Endothelial cell of umbilical vein (primary cell): ENCODE data around the gene TTC27. TPM values are rescaled to one million over a fixed set of nuclear protein-coding genes. Genes with fewer than 3 reads are reported as not detected.

Experiments used
- BruUV-seq: library from RNA; stranded (reverse); fragments of 400-500 nt; replicated peaks from 2 replicates; lab custom pipeline; 2021; lab: Mats Ljungman, UMichigan
- CTCF ChIA-PET: fragments of 300-600, 350-600 bp; sonication (Branson Sonifier 250); formaldehyde crosslinking; loops from one replicate; lab custom pipeline; 2021; ENCODE audit warnings: antibody characterized with exemption, inconsistent platforms; lab: Charles Lee
- POLR2A ChIA-PET: fragments of 300-600, 350-600 bp; sonication (Branson Sonifier 250); formaldehyde crosslinking; loops from one replicate; lab custom pipeline; 2021; ENCODE audit warnings: antibody characterized with exemption, inconsistent platforms; lab: Charles Lee
- DNase-seq: peaks from one replicate; pipeline ENCODE4 v3.0.0-alpha.2; 2011; ENCODE audit warnings: low read depth, low spot score
- FAIRE-seq: peaks from 2 replicates; lab custom pipeline; 2011; peaks lifted over from hg19 to GRCh38; lab: Jason Lieb, UNC
- H2AFZ ChIP-seq: 2 replicates; pipeline ENCODE4 v1.6.0; 2012; ENCODE audit warnings: low read depth, low read length, control low read depth, inconsistent platforms
- H3K27ac ChIP-seq: 2 replicates; pipeline ENCODE4 v1.5.1; 2011; ENCODE audit warnings: low read depth, mild to moderate bottlenecking, control low read depth, low read length, moderate library complexity; ENCODE audit not compliant: insufficient read depth
- H3K27me3 ChIP-seq, 2 experiments: 2 replicates each; pipeline versions ENCODE4 v1.6.0 to v1.6.1; 2011; ENCODE audit warnings: low read length in 2 of 2, mixed read lengths in 1 of 2; ENCODE audit not compliant: control insufficient read depth in 2 of 2, insufficient read depth in 2 of 2
- H3K36me3 ChIP-seq, 2 experiments: 2 replicates in 1 of 2; 3 replicates in 1 of 2; pipeline ENCODE4 v1.5.1; 2011; ENCODE audit warnings: low read length in 2 of 2, mild to moderate bottlenecking in 1 of 2, moderate library complexity in 1 of 2; ENCODE audit not compliant: control insufficient read depth in 2 of 2, insufficient read depth in 2 of 2; ENCODE audit errors: extremely low read depth in 1 of 2
- H3K4me1 ChIP-seq: 3 replicates; pipeline ENCODE4 v1.5.1; 2011; ENCODE audit warnings: mild to moderate bottlenecking, low read length; ENCODE audit not compliant: control insufficient read depth, insufficient read depth; ENCODE audit errors: extremely low read depth
- H3K4me2 ChIP-seq: 2 replicates; pipeline ENCODE4 v1.6.1; 2011; ENCODE audit warnings: low read length, control low read depth, mixed read lengths; ENCODE audit not compliant: insufficient read depth
- H3K4me3 ChIP-seq, 3 experiments: fragments of 200-600 bp in 1 of 3; sonication (generic), shearing (Covaris generic) in 1 of 3; replicated peaks in 1 of 3; 2 replicates each; pipeline ENCODE4 v1.5.1; 2011 to 2016; ENCODE audit warnings: control low read depth in 3 of 3, low read length in 3 of 3, mild to moderate bottlenecking in 2 of 3, inconsistent platforms in 1 of 3, low read depth in 1 of 3, moderate library complexity in 1 of 3; ENCODE audit not compliant: insufficient read depth in 1 of 3
- H3K79me2 ChIP-seq: 2 replicates; pipeline ENCODE4 v1.6.0; 2012; ENCODE audit warnings: low read length, inconsistent platforms; ENCODE audit not compliant: control insufficient read depth, insufficient read depth
- H3K9ac ChIP-seq: replicated peaks from 2 replicates; pipeline ENCODE3; 2011; ENCODE audit warnings: low read length, control low read depth; ENCODE audit not compliant: insufficient read depth; ENCODE audit errors: extremely low read depth
- H3K9me1 ChIP-seq: replicated peaks from 3 replicates; pipeline ENCODE4 v1.6.0; 2011; ENCODE audit warnings: mild to moderate bottlenecking, low read length; ENCODE audit not compliant: control insufficient read depth, insufficient read depth; ENCODE audit errors: extremely low read depth
- H3K9me3 ChIP-seq: replicated peaks from 2 replicates; pipeline ENCODE4 v1.5.1; 2012; ENCODE audit warnings: low read length, inconsistent platforms; ENCODE audit not compliant: control insufficient read depth, insufficient read depth
- H4K20me1 ChIP-seq: replicated peaks from 2 replicates; pipeline ENCODE3; 2011; ENCODE audit warnings: mild to moderate bottlenecking, low read length; ENCODE audit not compliant: control insufficient read depth, insufficient read depth; ENCODE audit errors: extremely low read depth
- GATA2 ChIP-seq: IDR thresholded peaks from 2 replicates; pipeline ENCODE4 v1.7.0; 2011; ENCODE audit warnings: low read depth, mild to moderate bottlenecking, moderate library complexity, mixed read lengths, low read length; ENCODE audit not compliant: insufficient read length, insufficient read depth
- JUN ChIP-seq: IDR thresholded peaks from 2 replicates; pipeline ENCODE4 v1.6.1; 2011; ENCODE audit warnings: borderline replicate concordance, low read depth; ENCODE audit not compliant: insufficient read length, insufficient read depth
- MYC ChIP-seq: IDR thresholded peaks from one replicate; pipeline ENCODE4 v1.6.1; 2011; ENCODE audit warnings: mild to moderate bottlenecking, low read depth, low read length
- POLR2A ChIP-seq: IDR thresholded peaks from 2 replicates; pipeline ENCODE4 v1.6.1; 2012; ENCODE audit warnings: low read depth, mild to moderate bottlenecking, control low read depth, low read length
- dilution Hi-C: fragments of 300-500 bp; cut with MboI; formaldehyde crosslinking; loops from one replicate; pipeline ENCODE4 v1.15.0; 2019; ENCODE audit warnings: low sequenced_read_pairs; ENCODE audit not compliant: extremely low pct_ligation_motif_present
- intact Hi-C: fragments of 100-400 bp; cut with micrococcal nuclease; formaldehyde crosslinking; loops from one replicate; pipeline ENCODE4 v1.10.0; 2022
- polyA plus RNA-seq, 4 experiments: library from polyadenylated mRNA; depleted of rRNA in 3 of 4; stranded (reverse) in 3 of 4; unstranded in 1 of 4; fragments of >200 nt; gene quantifications; 2 replicates each; pipeline versions ENCODE4 v1.2.1 to v1.2.3, GENCODE V29; 2011 to 2012; ENCODE audit warnings: missing spikeins in 1 of 4
- total RNA-seq: library from RNA; stranded (reverse); gene quantifications from 2 replicates; pipeline ENCODE4 v1.2.3, GENCODE V29; 2021
- TF ChIP-seq, protein P1 (sequence below), 2 donors: IDR thresholded peaks; 1 replicate in 1 of 2; 2 replicates in 1 of 2; pipeline ENCODE4 v1.5.1; 2011; ENCODE audit warnings: low read length in 2 of 2, mild to moderate bottlenecking in 2 of 2, moderate library complexity in 2 of 2, control low read depth in 1 of 2, inconsistent platforms in 1 of 2, low read depth in 1 of 2; ENCODE audit not compliant: insufficient read depth in 1 of 2; ENCODE audit errors: extremely low read depth in 1 of 2

TTC27 gene
- total and polyA plus RNA-seq, 2 donors (not counting 3 experiments of a cell fraction or from before 2014, with no cell fraction given): 16.3 to 20.1 TPM

DNA sequence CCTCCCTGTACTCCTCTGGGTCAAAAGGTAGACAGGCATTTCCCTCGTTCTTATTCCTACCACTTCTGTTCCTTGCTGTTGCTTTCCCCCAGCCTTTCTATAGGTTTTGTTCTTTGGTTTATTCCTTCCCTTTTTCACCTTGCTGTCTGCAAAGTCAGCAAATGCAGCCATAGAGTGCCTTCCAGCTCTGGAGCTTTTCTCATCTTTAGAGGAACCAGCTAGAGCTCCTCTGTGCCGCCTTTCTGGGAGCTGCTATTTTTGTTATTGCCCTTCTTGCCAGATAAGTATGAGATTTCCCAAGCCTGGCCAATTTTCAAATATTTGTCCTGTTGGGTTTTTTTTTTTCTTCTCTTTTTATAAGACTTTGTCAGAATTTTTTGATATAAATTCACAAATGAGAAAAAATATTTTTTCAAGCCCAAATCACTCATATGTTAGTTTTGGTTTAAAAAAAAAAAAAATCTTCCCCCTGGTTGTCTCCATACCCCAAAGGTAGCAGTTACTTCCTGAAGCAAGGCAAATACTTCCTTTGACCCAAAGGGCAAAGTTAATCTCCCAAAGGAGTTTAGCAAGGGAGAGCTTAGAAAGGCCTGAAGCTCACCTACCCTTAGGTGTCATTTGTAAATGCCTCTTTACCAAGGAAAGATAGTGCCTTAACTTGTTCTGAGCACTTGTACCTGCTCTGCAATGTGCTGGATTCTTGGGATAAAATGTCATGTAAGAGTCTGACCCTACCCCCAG is 5.1 kb upstream of the TTC27 start:
- Histone ChIP-seq H3K9me1 (no peaks in the 10 kb centered on the region), H3K9ac (no peak overlapping the region), H3K4me3 (no peak overlapping the region), H3K27me3 (no peaks in the 10 kb centered on the region), H4K20me1 (no peaks in the 10 kb centered on the region), H2AFZ (no peak overlapping the region), H3K79me2 (no peaks in the 10 kb centered on the region), H3K9me3 (no peaks in the 10 kb centered on the region), H3K4me1 (peaks cover 5% of the 10 kb centered on the region), H3K4me2 (no peak overlapping the region), H3K36me3 (peaks cover 0 to 6% of the 10 kb centered on the region in 2 experiments), H3K27ac (no peak overlapping the region)
- FAIRE-seq (no peak), DNase-seq (no peak)
- dilution Hi-C loops: no loop called here
- TF ChIP-seq GATA2: no peak
- ChIA-PET CTCF (interaction anchor here (0.7 to 1.4 kb wide), 4 partner anchors 9 to 64 kb away, joined by 3 read pairs; no protein-coding TSS in a partner anchor), POLR2A (no interaction called here)
- intact Hi-C loops: no loop called here
- BruUV-seq: no TSS peak

DNA sequence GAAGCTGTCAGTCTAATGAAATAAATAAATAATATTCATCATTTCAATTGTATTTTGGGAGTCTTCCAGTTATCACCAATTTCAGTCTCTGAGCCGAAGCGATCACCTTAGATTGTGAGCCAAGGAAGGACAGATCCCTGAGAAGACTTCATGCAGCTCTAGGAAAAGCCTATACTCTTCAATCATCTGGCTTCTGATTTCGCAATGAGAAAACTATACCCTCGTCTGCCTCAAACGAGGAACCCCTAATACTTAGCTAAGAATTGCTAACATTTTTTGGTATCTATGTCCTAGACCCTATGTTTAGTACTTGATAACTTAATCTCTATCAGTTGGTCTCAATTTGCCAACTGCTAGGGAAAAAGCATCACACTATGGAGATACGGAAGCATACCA is 4.5 kb upstream of the TTC27 start:
- peaks cover 5% of the 10 kb centered on the region for H3K4me1 ChIP-seq
- H3K36me3 ChIP-seq: peaks cover 0 to 6% of the 10 kb centered on the region in 2 experiments
- TF ChIP-seq JUN (no peak), MYC (no peak), POLR2A (no peak)
- TF ChIP-seq, protein P1, sequence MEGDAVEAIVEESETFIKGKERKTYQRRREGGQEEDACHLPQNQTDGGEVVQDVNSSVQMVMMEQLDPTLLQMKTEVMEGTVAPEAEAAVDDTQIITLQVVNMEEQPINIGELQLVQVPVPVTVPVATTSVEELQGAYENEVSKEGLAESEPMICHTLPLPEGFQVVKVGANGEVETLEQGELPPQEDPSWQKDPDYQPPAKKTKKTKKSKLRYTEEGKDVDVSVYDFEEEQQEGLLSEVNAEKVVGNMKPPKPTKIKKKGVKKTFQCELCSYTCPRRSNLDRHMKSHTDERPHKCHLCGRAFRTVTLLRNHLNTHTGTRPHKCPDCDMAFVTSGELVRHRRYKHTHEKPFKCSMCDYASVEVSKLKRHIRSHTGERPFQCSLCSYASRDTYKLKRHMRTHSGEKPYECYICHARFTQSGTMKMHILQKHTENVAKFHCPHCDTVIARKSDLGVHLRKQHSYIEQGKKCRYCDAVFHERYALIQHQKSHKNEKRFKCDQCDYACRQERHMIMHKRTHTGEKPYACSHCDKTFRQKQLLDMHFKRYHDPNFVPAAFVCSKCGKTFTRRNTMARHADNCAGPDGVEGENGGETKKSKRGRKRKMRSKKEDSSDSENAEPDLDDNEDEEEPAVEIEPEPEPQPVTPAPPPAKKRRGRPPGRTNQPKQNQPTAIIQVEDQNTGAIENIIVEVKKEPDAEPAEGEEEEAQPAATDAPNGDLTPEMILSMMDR (IDR thresholded peaks at IDR 0.05; ENCODE audit: extremely low read depth in 1 of 2, insufficient read depth in 1 of 2, low read depth in 1 of 2, low read length in 2 of 2): no peak
- H3K9me1 ChIP-seq: no peaks in the 10 kb centered on the region
- H3K4me2 ChIP-seq: no peak overlapping the region
- CTCF ChIA-PET: interaction anchor here (0.7 to 0.8 kb wide), 2 partner anchors 10 to 25 kb away, joined by 3 read pairs; no protein-coding TSS in a partner anchor
- no peaks in the 10 kb centered on the region for H4K20me1 ChIP-seq
- dilution Hi-C loops: no loop called here
- H2AFZ ChIP-seq: no peak overlapping the region
- intact Hi-C loops: no loop called here
- no peaks in the 10 kb centered on the region for H3K9me3 ChIP-seq
- H3K4me3 ChIP-seq: no peak overlapping the region
- peaks cover 2% of the 10 kb centered on the region for H3K79me2 ChIP-seq
- no peaks in the 10 kb centered on the region for H3K27me3 ChIP-seq
- no peak for DNase-seq
- no peak for FAIRE-seq
- no peak overlapping the region for H3K27ac ChIP-seq
- no peak overlapping the region for H3K9ac ChIP-seq
- no TSS peak for BruUV-seq
- POLR2A ChIA-PET: no interaction called here
